Limb (tissue), 2 donors: ENCODE results near the gene SLC35G4.
"Not testable (repeated sequence)": the region's sequence is repeated elsewhere in the genome, so short reads cannot be mapped to it uniquely, and the experiment has no call there.

Experiments
- DNase-seq, 2 donors: peaks; one replicate each; pipeline ENCODE4 v3.0.0-alpha.2; 2016; ENCODE audit errors: extremely low spot score in 2 of 2

Gene SLC35G4

GRCh38 chr18:11609488-11609887 lies at the start of gene SLC35G4:
Gene SLC35G4 (plus strand): TSS chr18:11609596. CDS start chr18:11609596, 0 bp downstream.
- DNase-seq, result not testable (repeated sequence)

DNA sequence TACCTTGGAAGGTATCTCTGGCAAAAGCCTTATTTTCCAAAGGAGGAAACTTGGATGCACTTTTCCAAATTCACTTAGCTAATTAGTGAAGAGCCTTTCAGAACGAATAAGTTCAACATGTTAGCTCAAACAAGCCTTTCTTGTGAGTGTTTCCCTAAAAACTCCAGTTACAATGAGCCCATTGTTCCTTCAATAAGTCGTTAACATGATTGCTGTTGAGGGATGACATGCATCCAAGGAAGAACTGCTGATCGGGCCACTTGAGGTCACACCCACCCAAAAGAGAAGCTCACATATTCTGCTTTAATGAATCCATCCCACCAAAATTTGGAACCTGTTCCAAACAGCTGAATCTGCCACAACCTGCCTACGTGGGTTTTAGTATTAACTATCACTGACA lies 48.1 kb upstream of the SLC35G4 start:
- DNase-seq, result no peak

DNA sequence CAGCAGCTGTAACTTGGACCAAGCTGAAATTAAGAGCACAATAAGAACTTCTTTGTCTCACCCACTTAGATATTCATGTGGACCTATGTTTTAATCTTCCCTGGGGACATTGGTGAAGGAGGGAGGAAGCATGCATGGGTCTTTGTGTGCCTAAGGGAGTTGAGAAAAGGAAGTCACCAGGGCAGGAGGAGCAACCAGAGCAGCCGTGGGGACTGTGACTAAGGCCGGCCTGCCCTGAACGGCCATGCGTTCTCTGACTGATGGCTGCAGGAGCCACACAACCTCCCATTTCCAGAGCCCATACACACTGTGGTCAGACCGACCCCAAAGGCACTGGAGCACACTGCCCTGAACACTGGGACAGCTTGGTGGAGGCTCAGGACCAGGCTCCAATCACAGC lies 43.7 kb upstream of the SLC35G4 start:
- no peak for DNase-seq

DNA sequence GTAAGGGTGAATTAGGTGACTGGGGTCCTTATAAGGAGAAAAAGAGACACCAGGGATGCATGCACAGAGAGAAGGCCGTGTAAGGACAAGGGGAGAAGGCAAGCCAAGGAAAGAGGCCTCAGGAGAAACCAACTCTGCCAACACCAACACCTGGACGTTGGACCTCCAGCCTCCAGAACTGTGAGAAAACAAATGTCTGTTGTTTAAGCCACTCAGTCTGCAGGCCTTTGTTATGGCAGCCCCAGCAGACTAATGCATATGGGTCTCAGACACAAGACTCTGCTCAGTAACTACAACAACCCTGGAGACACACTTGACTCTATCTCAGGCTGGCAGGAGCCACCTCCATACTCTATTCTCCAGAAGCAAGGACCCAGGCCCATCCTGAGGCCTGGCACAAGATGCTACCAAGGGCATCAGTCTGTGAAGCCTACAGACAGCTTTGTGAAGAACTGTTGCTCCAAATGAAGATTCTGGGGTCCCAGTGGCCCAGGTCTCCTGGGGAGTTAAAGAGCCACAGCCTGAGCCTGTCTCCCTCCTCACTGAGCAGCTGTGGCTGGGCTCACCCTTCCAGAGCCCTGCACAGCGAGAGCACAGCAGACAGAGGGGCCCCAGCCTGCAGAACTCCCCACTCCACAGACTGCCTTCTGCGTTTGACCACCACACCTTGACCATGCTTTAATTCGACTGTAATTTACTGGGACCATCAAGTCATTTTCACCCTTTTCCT lies 43.0 kb upstream of the SLC35G4 start:
- DNase-seq, result no peak

DNA sequence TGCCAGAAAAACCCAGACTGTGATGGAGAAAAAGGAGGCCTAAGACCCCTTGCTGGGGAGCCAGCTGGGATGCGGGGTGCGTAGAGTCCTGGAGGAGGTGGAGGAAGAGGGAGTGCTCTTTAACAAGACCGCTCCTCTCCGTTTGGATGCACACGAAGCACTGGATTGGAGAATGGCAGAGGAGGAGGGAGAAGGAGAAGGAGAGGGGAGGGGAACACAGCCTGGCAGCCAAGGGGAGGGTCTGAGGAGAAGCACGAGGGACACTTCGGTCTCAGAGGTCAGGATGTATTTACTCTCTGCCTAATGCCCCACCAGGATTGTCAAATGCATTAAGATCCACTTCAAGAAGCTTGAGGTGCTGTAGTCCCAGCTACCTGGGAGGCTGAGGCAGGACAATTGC lies 42.0 kb upstream of the SLC35G4 start:
- no peak for DNase-seq

DNA sequence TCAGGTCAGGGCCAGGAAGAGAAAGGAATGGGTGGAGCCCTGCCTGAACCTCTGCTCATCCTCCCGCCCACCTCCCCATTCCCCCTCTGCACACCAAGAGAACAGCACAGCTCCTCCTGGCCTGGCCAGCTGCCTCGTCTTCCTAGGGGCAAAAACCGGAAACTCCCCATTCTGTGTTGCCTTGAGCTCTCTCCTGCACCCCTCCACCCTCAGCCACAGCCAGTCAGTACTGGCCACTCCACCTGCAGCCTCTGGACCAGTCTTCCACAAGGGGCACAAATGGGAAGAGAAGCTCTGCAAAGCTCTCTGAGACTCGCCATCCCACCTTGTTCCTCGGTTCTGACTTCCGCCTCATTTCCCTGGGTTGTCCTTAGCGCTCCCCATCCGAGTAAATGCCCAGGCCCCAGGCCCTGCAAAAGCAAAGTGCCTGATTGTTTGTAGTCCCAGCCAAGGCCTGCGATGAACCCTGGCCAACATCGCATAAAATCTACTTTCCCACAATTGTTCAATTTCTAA lies 39.3 kb upstream of the SLC35G4 start:
- no peak for DNase-seq

DNA sequence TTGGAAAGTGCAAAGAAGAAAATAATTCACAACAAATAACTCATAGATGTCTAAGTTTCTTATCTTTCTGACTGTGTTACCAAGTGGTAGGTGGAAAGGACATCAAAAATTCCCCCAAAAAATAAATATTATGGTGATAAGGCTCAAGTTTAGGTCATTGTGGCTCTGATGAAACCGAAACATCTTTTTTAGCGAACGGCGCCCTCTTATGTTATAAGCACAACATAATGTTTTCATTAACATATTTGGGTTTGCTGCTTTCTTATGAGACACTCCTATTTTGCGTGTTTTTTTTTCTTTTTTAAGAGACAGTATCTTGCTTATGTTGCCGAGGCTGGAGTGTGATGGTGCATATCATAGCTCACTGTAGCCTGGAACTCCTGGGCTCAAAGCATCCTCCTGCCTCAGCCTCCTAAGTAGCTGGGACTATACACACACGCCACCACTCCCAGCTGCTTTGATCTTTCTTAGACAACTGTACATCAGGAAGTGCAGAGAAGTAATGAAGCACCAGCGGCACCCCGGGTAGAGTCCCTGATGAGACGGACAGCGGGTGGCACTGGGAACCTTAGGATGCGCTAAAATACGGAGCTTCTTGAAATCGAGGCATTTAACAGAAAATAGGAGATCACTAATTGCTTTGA lies 38.5 kb upstream of the SLC35G4 start:
- no peak for DNase-seq

GRCh38 chr18:11572201-11572600 lies 37.2 kb upstream of the SLC35G4 start:
- no peak for DNase-seq

DNA sequence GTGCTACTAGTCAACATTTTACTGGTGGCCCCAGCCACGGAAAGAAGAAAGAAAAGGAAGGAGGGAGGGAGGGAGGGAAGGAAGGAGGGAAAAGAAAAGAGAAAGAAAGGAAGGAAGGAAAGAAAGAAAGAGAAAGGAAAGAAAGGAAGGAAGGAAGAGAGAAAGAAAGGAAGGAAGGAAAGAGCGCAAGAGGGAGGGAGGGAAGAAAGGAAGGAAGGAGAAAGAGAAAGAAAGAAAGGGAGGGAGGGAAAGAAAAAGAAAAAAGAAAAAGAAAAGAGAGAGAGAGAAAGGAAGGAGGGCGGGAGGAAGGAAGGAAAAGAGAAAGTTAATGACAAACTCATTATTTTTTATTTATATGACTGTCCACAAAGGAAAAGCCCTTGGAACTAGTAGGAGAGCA lies 34.9 kb upstream of the SLC35G4 start:
- DNase-seq, result no peak

GRCh38 chr18:11577271-11578112 lies 31.9 kb upstream of the SLC35G4 start:
- no peak for DNase-seq

- DNase-seq, result no peak
Observed at GRCh38 chr18:11578799-11579198, 30.6 kb upstream of the SLC35G4 start.

GRCh38 chr18:11579916-11580315 lies 29.5 kb upstream of the SLC35G4 start:
- no peak for DNase-seq

DNA sequence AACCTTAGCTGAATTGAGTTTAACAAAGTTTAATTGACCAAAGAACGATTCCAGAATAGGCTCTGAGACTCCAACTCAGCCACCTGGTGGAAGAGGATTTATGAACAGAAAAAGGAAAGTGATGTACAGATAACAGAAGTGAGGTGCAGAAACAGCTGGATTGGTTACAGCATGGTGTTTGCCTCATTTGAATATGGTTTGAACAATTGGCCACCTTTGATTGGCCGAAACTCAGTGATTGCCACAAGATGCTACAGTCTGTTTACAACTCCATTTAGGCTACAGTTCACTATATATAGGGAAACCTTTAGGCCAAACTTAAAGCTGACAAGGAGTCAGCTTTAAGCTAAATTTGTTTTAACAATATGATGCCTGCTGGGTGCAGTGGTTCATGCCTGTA lies 28.1 kb upstream of the SLC35G4 start:
- DNase-seq, result no peak

DNA sequence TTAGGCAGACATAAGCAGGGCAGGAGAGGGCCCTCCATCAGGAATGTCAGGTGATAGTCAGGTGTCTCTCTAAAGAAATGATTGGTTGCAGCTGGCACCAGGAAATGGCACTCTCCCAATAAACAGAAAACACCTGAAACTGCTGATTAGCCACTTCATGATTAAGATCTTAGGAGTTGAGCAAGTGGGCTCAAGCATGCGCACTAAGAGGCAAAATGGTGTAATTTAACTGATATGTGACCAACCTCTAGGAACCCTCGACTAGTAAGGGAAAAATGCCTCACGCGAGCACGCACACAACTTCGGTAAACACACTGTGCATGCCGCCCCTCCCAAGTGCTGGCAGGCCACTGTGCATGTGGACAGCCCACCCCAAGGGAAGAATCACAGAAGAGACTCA lies 23.8 kb upstream of the SLC35G4 start:
- DNase-seq, result no peak

- DNase-seq, result no peak
Observed at GRCh38 chr18:11586896-11587295, 22.5 kb upstream of the SLC35G4 start.

GRCh38 chr18:11587432-11587831 lies 22.0 kb upstream of the SLC35G4 start:
- no peak for DNase-seq

- DNase-seq, result no peak
Observed at GRCh38 chr18:11587846-11588245, 21.6 kb upstream of the SLC35G4 start.

GRCh38 chr18:11591957-11592356 lies 17.4 kb upstream of the SLC35G4 start:
- DNase-seq, result no peak

GRCh38 chr18:11600321-11600720 lies 9.1 kb upstream of the SLC35G4 start:
- DNase-seq, result no peak

GRCh38 chr18:11607906-11608305 lies 1.5 kb upstream of the SLC35G4 start:
- DNase-seq, result no peak

- DNase-seq, result not testable (repeated sequence)
Observed at GRCh38 chr18:11608618-11609017, 778 bp upstream of the SLC35G4 start.

DNA sequence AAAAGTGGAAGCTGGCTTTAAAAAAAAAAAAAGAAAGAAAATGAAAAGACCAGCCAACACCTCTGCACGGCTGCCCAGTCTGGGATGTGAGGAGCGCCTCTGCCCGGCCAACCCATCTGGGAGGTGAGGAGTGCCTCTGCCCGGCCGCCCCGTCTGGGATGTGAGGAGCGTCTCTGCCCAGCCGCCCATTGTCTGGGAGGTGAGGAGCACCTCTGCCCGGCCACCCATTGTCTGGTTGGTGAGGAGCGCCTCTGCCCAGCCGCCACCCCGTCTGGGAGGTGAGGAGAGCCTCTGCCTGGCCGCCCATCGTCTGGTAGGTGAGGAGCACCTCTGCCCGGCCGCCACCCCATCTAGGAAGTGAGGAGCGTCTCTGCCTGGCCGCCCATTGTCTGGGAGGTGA lies 3.7 kb downstream of the SLC35G4 start:
- DNase-seq, result not testable (repeated sequence)
